Stimulated activated CD8-positive, alpha-beta memory T cell treated with anti-CD3 and anti-CD28 coated beads, Interleukin-15, amount 100 ng/mL, for 4 hours (primary cell): ENCODE measurements around the gene WBP1L.
"Not testable (repeated sequence)": the region's sequence is repeated elsewhere in the genome, so short reads cannot be mapped to it uniquely, and the experiment has no call there.

Experiments used
- DNase-seq, 2 donors: peaks; one replicate each; pipeline ENCODE4 v3.0.0-alpha.2; 2020; ENCODE audit warnings: low read depth in 2 of 2

WBP1L gene

GRCh38 chr10:102758933-102759262 lies 15.2 kb downstream of the WBP1L start:
- not testable (repeated sequence) for DNase-seq

GRCh38 chr10:102759497-102760210 lies 15.9 kb downstream of the WBP1L start:
- DNase-seq = no peak

GRCh38 chr10:102761981-102762380 lies 18.2 kb downstream of the WBP1L start:
- no peak for DNase-seq

GRCh38 chr10:102762401-102763015 lies 18.8 kb downstream of the WBP1L start:
- no peak for DNase-seq

GRCh38 chr10:102763037-102763607 lies 19.4 kb downstream of the WBP1L start:
- DNase-seq = no peak

GRCh38 chr10:102764470-102765161 lies 20.9 kb downstream of the WBP1L start:
- DNase-seq = no peak

GRCh38 chr10:102765336-102765735 lies 21.6 kb downstream of the WBP1L start:
- no peak for DNase-seq

GRCh38 chr10:102767428-102768160 lies 23.8 kb downstream of the WBP1L start:
- DNase-seq = no peak

GRCh38 chr10:102769375-102770107 lies 25.8 kb downstream of the WBP1L start:
- DNase-seq = no peak

- DNase-seq = no peak
Measured at GRCh38 chr10:102770108-102770482, 26.3 kb downstream of the WBP1L start.

- DNase-seq = no peak
Measured at GRCh38 chr10:102770792-102771191, 27.0 kb downstream of the WBP1L start.

GRCh38 chr10:102773320-102773719 lies 29.6 kb downstream of the WBP1L start:
- DNase-seq = no peak

- no peak for DNase-seq
Measured at GRCh38 chr10:102773986-102774385, 30.2 kb downstream of the WBP1L start.

GRCh38 chr10:102775201-102775934 lies 31.6 kb downstream of the WBP1L start:
- no peak for DNase-seq

- no peak for DNase-seq
Measured at GRCh38 chr10:102775935-102776669, 32.4 kb downstream of the WBP1L start.

GRCh38 chr10:102776779-102777456 lies 33.2 kb downstream of the WBP1L start:
- no peak for DNase-seq

- no peak for DNase-seq
Measured at GRCh38 chr10:102777711-102778453, 34.1 kb downstream of the WBP1L start.

- no peak for DNase-seq
Measured at GRCh38 chr10:102778781-102779180, 35.0 kb downstream of the WBP1L start.
